ENCODE data around the gene CPVL.

DNA sequence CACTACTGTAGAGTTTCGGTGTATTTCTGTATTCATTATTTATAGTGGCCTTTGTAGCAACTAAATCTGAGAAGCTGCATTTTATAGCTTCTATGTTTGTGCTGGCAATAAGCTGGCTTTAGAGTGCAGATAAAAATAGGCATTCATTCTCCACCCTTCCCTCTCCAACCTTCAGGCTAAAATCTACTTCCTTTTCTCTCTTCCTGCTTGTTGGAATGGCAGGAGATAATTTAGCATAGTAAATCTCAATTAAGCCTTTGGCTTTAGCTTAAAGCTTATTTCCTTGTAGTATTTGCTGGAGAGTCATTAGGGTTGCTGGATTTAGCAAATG, 58.5 kb downstream of the CPVL start:
- TF ChIP-seq, protein P1, sequence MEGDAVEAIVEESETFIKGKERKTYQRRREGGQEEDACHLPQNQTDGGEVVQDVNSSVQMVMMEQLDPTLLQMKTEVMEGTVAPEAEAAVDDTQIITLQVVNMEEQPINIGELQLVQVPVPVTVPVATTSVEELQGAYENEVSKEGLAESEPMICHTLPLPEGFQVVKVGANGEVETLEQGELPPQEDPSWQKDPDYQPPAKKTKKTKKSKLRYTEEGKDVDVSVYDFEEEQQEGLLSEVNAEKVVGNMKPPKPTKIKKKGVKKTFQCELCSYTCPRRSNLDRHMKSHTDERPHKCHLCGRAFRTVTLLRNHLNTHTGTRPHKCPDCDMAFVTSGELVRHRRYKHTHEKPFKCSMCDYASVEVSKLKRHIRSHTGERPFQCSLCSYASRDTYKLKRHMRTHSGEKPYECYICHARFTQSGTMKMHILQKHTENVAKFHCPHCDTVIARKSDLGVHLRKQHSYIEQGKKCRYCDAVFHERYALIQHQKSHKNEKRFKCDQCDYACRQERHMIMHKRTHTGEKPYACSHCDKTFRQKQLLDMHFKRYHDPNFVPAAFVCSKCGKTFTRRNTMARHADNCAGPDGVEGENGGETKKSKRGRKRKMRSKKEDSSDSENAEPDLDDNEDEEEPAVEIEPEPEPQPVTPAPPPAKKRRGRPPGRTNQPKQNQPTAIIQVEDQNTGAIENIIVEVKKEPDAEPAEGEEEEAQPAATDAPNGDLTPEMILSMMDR (IDR thresholded peaks at IDR 0.05) = no peak
- TF ChIP-seq POLR2A (IDR thresholded peaks at IDR 0.05; ENCODE audit: low read depth) (no peak), POLR2AphosphoS5 (IDR thresholded peaks at IDR 0.05) (no peak), EP300 (IDR thresholded peaks at IDR 0.05) (no peak)
